Measurements from ENCODE around the gene PHC3.

DNA sequence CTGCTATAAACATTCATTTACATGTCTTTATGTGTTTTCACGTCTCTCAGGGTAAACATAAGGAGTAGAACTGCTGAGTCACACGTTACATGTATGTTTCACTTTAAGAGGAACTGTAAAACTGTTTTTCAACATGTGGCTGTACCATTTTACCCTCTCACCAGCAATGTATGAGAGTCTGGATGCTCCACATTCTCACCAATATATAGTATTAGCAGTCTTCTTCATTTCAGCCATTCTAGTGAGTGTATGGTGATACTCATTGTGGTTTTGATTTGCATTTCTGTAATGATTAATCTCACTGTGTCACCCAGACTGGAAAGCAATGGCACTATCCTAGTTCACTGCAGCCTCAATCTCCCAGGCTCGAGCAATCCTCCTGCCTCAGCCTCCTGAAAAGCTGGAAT, 37.1 kb downstream of the PHC3 start:
- TF ChIP-seq EP300 (conservative IDR thresholded peaks at IDR 0.05; ENCODE audit: poor library complexity, severe bottlenecking) = no peak
- TF ChIP-seq, protein P1, sequence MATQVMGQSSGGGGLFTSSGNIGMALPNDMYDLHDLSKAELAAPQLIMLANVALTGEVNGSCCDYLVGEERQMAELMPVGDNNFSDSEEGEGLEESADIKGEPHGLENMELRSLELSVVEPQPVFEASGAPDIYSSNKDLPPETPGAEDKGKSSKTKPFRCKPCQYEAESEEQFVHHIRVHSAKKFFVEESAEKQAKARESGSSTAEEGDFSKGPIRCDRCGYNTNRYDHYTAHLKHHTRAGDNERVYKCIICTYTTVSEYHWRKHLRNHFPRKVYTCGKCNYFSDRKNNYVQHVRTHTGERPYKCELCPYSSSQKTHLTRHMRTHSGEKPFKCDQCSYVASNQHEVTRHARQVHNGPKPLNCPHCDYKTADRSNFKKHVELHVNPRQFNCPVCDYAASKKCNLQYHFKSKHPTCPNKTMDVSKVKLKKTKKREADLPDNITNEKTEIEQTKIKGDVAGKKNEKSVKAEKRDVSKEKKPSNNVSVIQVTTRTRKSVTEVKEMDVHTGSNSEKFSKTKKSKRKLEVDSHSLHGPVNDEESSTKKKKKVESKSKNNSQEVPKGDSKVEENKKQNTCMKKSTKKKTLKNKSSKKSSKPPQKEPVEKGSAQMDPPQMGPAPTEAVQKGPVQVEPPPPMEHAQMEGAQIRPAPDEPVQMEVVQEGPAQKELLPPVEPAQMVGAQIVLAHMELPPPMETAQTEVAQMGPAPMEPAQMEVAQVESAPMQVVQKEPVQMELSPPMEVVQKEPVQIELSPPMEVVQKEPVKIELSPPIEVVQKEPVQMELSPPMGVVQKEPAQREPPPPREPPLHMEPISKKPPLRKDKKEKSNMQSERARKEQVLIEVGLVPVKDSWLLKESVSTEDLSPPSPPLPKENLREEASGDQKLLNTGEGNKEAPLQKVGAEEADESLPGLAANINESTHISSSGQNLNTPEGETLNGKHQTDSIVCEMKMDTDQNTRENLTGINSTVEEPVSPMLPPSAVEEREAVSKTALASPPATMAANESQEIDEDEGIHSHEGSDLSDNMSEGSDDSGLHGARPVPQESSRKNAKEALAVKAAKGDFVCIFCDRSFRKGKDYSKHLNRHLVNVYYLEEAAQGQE (IDR thresholded peaks at IDR 0.05; ENCODE audit: borderline replicate concordance) = no peak
- TF ChIP-seq, protein P2, sequence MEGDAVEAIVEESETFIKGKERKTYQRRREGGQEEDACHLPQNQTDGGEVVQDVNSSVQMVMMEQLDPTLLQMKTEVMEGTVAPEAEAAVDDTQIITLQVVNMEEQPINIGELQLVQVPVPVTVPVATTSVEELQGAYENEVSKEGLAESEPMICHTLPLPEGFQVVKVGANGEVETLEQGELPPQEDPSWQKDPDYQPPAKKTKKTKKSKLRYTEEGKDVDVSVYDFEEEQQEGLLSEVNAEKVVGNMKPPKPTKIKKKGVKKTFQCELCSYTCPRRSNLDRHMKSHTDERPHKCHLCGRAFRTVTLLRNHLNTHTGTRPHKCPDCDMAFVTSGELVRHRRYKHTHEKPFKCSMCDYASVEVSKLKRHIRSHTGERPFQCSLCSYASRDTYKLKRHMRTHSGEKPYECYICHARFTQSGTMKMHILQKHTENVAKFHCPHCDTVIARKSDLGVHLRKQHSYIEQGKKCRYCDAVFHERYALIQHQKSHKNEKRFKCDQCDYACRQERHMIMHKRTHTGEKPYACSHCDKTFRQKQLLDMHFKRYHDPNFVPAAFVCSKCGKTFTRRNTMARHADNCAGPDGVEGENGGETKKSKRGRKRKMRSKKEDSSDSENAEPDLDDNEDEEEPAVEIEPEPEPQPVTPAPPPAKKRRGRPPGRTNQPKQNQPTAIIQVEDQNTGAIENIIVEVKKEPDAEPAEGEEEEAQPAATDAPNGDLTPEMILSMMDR (IDR thresholded peaks at IDR 0.05; ENCODE audit: poor library complexity, severe bottlenecking) = no peak
- TF ChIP-seq POLR2AphosphoS5 (IDR thresholded peaks at IDR 0.05) = no peak
- no peak for TF ChIP-seq SMC3 (conservative IDR thresholded peaks at IDR 0.05; ENCODE audit: poor library complexity)
- no peak for TF ChIP-seq RAD21 (conservative IDR thresholded peaks at IDR 0.05)
- TF ChIP-seq TAF1 (IDR thresholded peaks at IDR 0.05; ENCODE audit: low read depth) = no peak
- no peak for TF ChIP-seq EZH2 (IDR thresholded peaks at IDR 0.05; ENCODE audit: borderline replicate concordance, insufficient read depth, low read length, poor library complexity, severe bottlenecking)
- TF ChIP-seq MXI1 (conservative IDR thresholded peaks at IDR 0.05; ENCODE audit: poor library complexity, severe bottlenecking) = no peak

Data from neural cell (in vitro differentiated cells).